Adrenal gland (tissue), 12 donors: Measurements from ENCODE around the gene PPM1J. TPM values are rescaled to one million over a fixed set of nuclear protein-coding genes. Genes with fewer than 3 reads are reported as not detected.

Source experiments
- DNase-seq, 7 donors: peaks; one replicate each; pipeline ENCODE4 v3.0.0-alpha.2; 2019 to 2020
- H3K27ac ChIP-seq, 5 donors: fragments of 200-600 bp; sonication (generic) in 4 of 5; 1 replicate in 3 of 5; 2 replicates in 2 of 5; pipeline versions ENCODE4 v1.5.1 to v1.8.0; 2016 to 2020; ENCODE audit warnings: mild to moderate bottlenecking in 1 of 5
- H3K27me3 ChIP-seq: fragments of 200-600 bp; 2 replicates; pipeline ENCODE4 v1.8.0; 2021
- H3K36me3 ChIP-seq, 2 donors: fragments of 200-600 bp; replicated peaks in 1 of 2; 1 replicate in 1 of 2; 2 replicates in 1 of 2; pipeline versions ENCODE4 v1.5.1 to v1.8.0; 2018 to 2022
- H3K4me1 ChIP-seq, 2 donors: fragments of 200-600 bp; replicated peaks in 1 of 2; 1 replicate in 1 of 2; 2 replicates in 1 of 2; pipeline versions ENCODE4 v1.5.1 to v1.8.0; 2018 to 2021
- H3K4me3 ChIP-seq, 4 donors: fragments of 200-600 bp; sonication (generic) in 3 of 4; one replicate each; pipeline ENCODE4 v1.5.1; 2016 to 2018
- H3K9me3 ChIP-seq, 3 donors: fragments of 200-600 bp; sonication (generic) in 1 of 3; replicated peaks in 1 of 3; 1 replicate in 2 of 3; 2 replicates in 1 of 3; pipeline versions ENCODE4 v1.5.1 to v1.8.0; 2016 to 2021
- CTCF ChIP-seq, 6 experiments: fragments of 450-650 bp in 4 of 6; fragments of 200-600 bp in 2 of 6; sonication (generic) in 1 of 6; IDR thresholded peaks; 1 replicate in 5 of 6; 2 replicates in 1 of 6; pipeline versions ENCODE4 v1.5.1 to v1.8.0; 2016 to 2021; ENCODE audit warnings: antibody characterized with exemption in 6 of 6, mild to moderate bottlenecking in 2 of 6, moderate library complexity in 1 of 6
- POLR2A ChIP-seq, 2 donors: fragments of 450-650 bp; IDR thresholded peaks; one replicate each; pipeline ENCODE4 v1.6.1; 2017; ENCODE audit warnings: antibody characterized with exemption in 2 of 2, mild to moderate bottlenecking in 2 of 2, moderate library complexity in 1 of 2
- WGBS, 4 donors: extraction: QIAGEN DNeasy Blood & Tissue Kit in 2 of 4; methylation state at CpG; one replicate each; pipeline versions ENCODE4 v1.1.5 to v1.1.7; 2013 to 2017; 5-methylcytosine and 5-hydroxymethylcytosine counted together
- intact Hi-C, 2 donors: fragments of 100-400 bp; cut with DNase I; formaldehyde crosslinking; loops; one replicate each; pipeline versions ENCODE4 v1.14.1 to v1.15.0; 2022 to 2023
- polyA plus RNA-seq, 3 donors: library from polyadenylated mRNA; stranded (reverse); fragments of 200-250 nt in 2 of 3; fragments of 350-450 nt in 1 of 3; fragmentation: Illumina TruSeq in 1 of 3; extraction: RNeasy Lipid Tissue Mini Kit (QIAGEN cat#74804) in 1 of 3; gene quantifications; one replicate each; pipeline ENCODE4 v1.2.3, GENCODE V29; 2013 to 2014
- total RNA-seq, 9 donors: library from RNA; depleted of rRNA in 4 of 9; stranded (reverse); fragments of >200 nt in 4 of 9; fragments of 120-200 nt in 1 of 9; fragmentation: NEBNext Ultra II Directional in 1 of 9; extraction: Animal tissue kit (Norgen Biotek cat#: 25700) in 1 of 9; gene quantifications; one replicate each; pipeline versions ENCODE4 v1.1.0 to v1.2.4, GENCODE V29; 2013 to 2023
- donor health status: healthy with polysubstance abuse.
- donor health status: Bipolar disorder and iron deficiency.
- donor health status: DM: yes; HTN: yes; CAD: no.
- donor health status: DM: no; HTN: no; CAD: no.
- donor health status: DM: no; HTN: no; CAD: no.
- donor health status: DM: yes; HTN: yes; CAD: no.

PPM1J gene
- total and polyA plus RNA-seq, 12 donors: 0.31 to 5.1 (median 1.0) TPM; not detected in 1

- H3K36me3 ChIP-seq: peaks cover 0 to 68% of the 10 kb centered on the region in 2 donors
- peaks cover 42 to 70% of the 10 kb centered on the region in 2 donors for H3K4me1 ChIP-seq
- TF ChIP-seq CTCF (IDR thresholded peaks at IDR 0.05) (peak in 5 of 6 experiments; percentile 19 to 36 (median 21)), POLR2A (IDR thresholded peaks at IDR 0.05) (peak; percentile 23 to 53)
- H3K27ac ChIP-seq: peak overlapping the region; percentile 65 to 95 (median 92)
- 12 to 19% (median 15%) methylated on average over 5 to 7 of the region's 7 CpGs for WGBS, 4 donors
- no peak overlapping the region for H3K4me3 ChIP-seq
- no peaks in the 10 kb centered on the region for H3K9me3 ChIP-seq
- intact Hi-C loops: no loop called here
- DNase-seq: peak; percentile 96 to 98 (median 97)
- no peaks in the 10 kb centered on the region for H3K27me3 ChIP-seq
Observed at GRCh38 chr1:112700290-112701226, 14.6 kb downstream of the PPM1J start.

GRCh38 chr1:112699425-112700144, 15.5 kb downstream of the PPM1J start:
- intact Hi-C loops: no loop called here
- peak overlapping the region; percentile 65 to 95 (median 92) for H3K27ac ChIP-seq
- H3K4me3 ChIP-seq: no peak overlapping the region
- peaks cover 0 to 78% of the 10 kb centered on the region in 2 donors for H3K36me3 ChIP-seq
- 63 to 66% (median 66%) methylated on average over 12 to 13 of the region's 13 CpGs for WGBS, 4 donors
- no peak for TF ChIP-seq POLR2A (IDR thresholded peaks at IDR 0.05)
- TF ChIP-seq CTCF (IDR thresholded peaks at IDR 0.05): no peak
- no peaks in the 10 kb centered on the region for H3K9me3 ChIP-seq
- no peak for DNase-seq
- no peaks in the 10 kb centered on the region for H3K27me3 ChIP-seq
- peaks cover 36 to 61% of the 10 kb centered on the region in 2 donors for H3K4me1 ChIP-seq

GRCh38 chr1:112698366-112699310, 16.5 kb downstream of the PPM1J start:
- 46 to 53% (median 47%) methylated on average over 15 to 17 of the region's 17 CpGs for WGBS, 4 donors
- TF ChIP-seq CTCF (IDR thresholded peaks at IDR 0.05) (no peak), POLR2A (IDR thresholded peaks at IDR 0.05) (no peak)
- H3K4me1 ChIP-seq: peaks cover 27 to 52% of the 10 kb centered on the region in 2 donors
- H3K9me3 ChIP-seq: no peaks in the 10 kb centered on the region
- peak; percentile 77 to 85 (median 83) for DNase-seq
- intact Hi-C loops: no loop called here
- no peaks in the 10 kb centered on the region for H3K27me3 ChIP-seq
- peak overlapping the region in 2 of 5 donors; percentile 88 to 95 for H3K27ac ChIP-seq
- no peak overlapping the region for H3K4me3 ChIP-seq
- H3K36me3 ChIP-seq: peaks cover 0 to 87% of the 10 kb centered on the region in 2 donors
